ENCODE results near the gene NKRF.

NKRF gene

DNA sequence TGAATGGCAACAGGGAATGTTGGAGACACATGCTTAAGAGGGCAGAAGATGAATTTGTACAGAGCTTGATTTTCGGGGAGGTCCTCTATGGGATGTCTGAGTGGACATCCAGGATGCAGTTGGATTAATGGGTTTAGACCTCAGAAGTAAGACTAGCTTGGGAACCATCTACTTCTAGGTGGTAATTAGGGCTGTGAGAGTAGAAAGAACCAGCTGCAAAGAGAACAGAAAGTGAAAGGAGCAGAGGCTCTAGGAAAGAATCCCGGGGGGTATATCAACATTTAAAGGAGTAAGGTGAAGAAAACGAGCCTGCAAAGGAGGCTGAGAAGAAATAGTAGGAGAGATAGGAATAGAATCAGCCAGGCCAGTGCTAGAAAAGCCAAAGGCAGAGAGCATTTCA is 29.0 kb upstream of the NKRF start:
- DNase-seq (ENCODE audit: low read depth) = no peak
- TF ChIP-seq, protein P1, sequence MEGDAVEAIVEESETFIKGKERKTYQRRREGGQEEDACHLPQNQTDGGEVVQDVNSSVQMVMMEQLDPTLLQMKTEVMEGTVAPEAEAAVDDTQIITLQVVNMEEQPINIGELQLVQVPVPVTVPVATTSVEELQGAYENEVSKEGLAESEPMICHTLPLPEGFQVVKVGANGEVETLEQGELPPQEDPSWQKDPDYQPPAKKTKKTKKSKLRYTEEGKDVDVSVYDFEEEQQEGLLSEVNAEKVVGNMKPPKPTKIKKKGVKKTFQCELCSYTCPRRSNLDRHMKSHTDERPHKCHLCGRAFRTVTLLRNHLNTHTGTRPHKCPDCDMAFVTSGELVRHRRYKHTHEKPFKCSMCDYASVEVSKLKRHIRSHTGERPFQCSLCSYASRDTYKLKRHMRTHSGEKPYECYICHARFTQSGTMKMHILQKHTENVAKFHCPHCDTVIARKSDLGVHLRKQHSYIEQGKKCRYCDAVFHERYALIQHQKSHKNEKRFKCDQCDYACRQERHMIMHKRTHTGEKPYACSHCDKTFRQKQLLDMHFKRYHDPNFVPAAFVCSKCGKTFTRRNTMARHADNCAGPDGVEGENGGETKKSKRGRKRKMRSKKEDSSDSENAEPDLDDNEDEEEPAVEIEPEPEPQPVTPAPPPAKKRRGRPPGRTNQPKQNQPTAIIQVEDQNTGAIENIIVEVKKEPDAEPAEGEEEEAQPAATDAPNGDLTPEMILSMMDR (conservative IDR thresholded peaks at IDR 0.05; ENCODE audit: low read depth, low read length) = no peak

DNA sequence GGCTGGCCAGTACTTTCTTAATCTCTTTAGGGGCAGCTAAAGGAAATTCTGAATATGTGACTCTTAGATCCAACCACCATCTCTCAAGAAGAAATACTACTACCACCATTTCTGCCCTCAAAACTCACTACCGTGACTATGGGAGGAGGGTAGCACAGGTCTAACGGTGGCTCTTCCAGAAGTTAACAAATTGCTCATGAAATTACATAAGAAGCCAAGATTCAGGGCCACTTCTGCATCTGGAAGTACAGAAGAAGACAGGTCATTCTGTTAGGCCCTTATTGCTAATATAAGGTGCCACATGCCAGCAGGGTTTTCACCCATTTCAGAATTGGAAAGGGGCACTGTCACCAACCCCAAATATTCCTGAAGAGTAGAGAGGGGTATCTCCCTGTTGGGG is 19.6 kb upstream of the NKRF start:
- TF ChIP-seq, protein P1 (conservative IDR thresholded peaks at IDR 0.05; ENCODE audit: low read depth, low read length) = no peak
- no peak for DNase-seq (ENCODE audit: low read depth)

More for the DNA sequence above, 29.0 kb upstream of the NKRF start:
- H3K4me3 ChIP-seq (ENCODE audit: low read depth, low read length) = no peak overlapping the region

DNA sequence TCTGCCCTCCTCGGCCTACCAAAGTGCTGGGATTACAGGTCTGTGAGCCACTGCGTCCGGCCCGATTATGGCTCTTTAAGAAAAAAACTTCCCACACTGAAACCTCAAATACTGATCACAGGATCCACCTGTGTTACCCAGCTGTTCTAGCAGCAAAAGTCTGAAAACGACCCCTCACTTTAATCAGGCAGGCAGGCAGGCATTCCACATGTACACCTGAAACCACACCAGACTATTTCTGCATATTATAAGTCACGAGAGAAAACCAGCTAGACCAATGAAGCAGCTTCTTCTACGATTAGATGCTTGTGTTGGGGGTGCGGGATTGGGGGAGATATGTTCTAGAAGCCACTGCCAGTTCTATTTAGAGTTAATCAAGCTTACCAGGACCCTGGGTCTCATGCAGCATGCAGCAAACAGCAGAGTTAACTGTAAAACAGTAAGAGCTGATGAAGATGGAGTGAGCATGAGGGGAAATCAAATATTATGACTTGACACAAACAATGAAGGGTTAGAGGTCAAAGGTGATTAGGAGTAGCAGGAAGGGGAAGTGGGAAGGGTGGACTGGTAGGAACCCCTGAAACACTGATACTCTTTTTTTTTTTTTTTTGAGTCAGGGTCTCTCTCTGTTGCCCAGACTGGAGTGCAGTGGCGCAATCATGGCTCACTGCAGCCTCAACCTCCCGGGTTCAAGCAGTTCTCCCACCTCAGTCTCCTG is 18.9 kb upstream of the NKRF start:
- no peak for DNase-seq (ENCODE audit: low read depth)
- H3K4me3 ChIP-seq (ENCODE audit: low read depth, low read length) = no peak overlapping the region
- TF ChIP-seq, protein P1 (conservative IDR thresholded peaks at IDR 0.05; ENCODE audit: low read depth, low read length) = no peak

More for the DNA sequence above, 19.6 kb upstream of the NKRF start:
- H3K4me3 ChIP-seq (ENCODE audit: low read depth, low read length) = no peak overlapping the region

DNA sequence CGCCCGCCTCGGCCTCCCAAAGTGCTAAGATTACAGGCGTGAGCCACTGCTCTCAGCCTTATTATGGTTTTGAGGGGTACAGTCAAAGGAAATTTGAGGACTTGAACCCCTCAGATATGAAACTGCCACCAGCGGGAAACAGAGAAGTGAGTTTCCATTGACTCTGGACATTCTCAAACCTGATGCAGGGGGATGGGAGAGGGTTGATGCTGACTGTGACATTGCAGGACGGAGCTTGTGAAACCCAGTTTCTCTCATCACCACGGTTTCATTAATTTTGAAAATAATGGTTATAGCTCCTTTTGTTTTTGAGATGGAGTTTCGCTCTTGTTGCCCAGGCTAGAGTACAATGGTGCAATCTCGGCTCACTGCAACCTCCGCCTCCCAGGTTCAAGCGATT is 18.2 kb upstream of the NKRF start:
- H3K4me3 ChIP-seq (ENCODE audit: low read depth, low read length) = no peak overlapping the region
- no peak for DNase-seq (ENCODE audit: low read depth)
- TF ChIP-seq, protein P1 (conservative IDR thresholded peaks at IDR 0.05; ENCODE audit: low read depth, low read length) = no peak

DNA sequence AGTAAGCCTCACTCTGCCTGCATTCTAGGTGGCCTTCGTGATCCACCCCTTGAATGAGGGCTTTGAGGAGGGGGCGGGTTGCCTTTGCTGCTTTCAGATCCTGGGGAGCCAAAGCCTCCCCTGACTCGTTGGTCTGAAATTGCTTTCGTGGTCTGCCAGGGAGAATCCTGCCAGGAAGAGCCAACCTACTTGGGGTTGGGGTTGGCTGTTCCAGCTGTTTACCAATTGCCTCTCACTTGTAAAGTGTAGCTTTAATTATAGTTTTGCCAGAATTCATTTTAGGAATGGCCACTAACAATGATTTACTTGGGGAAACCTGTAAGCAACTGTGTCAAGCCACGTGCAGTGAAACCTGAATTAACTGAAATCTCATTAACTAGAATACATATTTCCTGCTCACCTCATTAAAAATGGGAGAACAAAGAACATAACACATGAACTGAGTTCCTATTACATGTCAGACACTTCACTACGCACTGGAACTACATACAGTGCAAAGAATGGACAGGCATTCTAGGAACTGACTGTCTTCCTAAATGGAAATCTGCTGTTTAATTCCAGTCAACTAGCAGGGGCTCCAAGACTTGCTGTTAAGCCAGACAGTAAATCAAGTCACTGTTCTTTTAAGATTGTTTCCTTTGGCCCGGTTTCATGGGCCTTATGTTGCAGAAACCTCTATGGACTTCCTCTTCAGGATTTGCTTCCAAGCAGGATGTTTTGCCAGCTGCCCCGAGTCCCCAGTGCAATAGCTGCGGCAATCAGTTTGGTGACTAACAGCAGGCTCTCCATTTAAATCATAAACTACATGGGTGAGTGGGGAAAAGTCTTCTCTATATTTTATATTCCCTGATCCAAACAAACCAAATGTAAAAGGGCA is 16.4 kb upstream of the NKRF start:
- TF ChIP-seq, protein P1 (conservative IDR thresholded peaks at IDR 0.05; ENCODE audit: low read depth, low read length) = no peak
- H3K4me3 ChIP-seq (ENCODE audit: low read depth, low read length) = no peak overlapping the region
- DNase-seq (ENCODE audit: low read depth) = peak; percentile 56

DNA sequence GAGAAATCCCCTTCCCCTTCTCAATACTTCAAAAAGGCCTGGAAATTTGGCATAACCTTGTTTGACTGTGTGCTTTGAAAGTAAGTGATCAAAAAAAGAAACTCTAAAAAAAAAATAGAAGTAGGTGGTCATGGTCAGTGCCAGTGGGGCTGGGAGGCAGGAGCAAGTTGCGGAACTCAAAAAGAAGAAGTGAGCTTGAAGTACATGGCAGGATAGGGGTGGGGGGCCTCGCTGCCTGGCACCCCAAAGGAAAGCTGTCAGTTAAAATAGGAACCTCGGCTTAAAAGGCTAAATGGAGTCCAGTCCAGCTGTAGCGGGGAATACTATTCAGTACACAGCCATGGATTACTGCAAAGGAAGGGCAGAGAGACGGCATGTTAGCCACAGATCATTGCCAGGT is 12.2 kb upstream of the NKRF start:
- TF ChIP-seq, protein P1 (conservative IDR thresholded peaks at IDR 0.05; ENCODE audit: low read depth, low read length) = no peak

More for the DNA sequence above, 12.2 kb upstream of the NKRF start:
- no peak overlapping the region for H3K4me3 ChIP-seq (ENCODE audit: low read depth, low read length)
- DNase-seq (ENCODE audit: low read depth) = no peak
